Endothelial cell of umbilical vein (primary cell): ENCODE measurements around the gene SMARCAL1. TPM values are rescaled to one million over a fixed set of nuclear protein-coding genes. Genes with fewer than 3 reads are reported as not detected.

ENCODE experiments used
- BruUV-seq: library from RNA; stranded (reverse); fragments of 400-500 nt; replicated peaks from 2 replicates; lab custom pipeline; 2021; lab: Mats Ljungman, UMichigan
- CTCF ChIA-PET: fragments of 300-600, 350-600 bp; sonication (Branson Sonifier 250); formaldehyde crosslinking; loops from one replicate; lab custom pipeline; 2021; ENCODE audit warnings: antibody characterized with exemption, inconsistent platforms; lab: Charles Lee
- POLR2A ChIA-PET: fragments of 300-600, 350-600 bp; sonication (Branson Sonifier 250); formaldehyde crosslinking; loops from one replicate; lab custom pipeline; 2021; ENCODE audit warnings: antibody characterized with exemption, inconsistent platforms; lab: Charles Lee
- DNase-seq: peaks from one replicate; pipeline ENCODE4 v3.0.0-alpha.2; 2011; ENCODE audit warnings: low read depth, low spot score
- FAIRE-seq: peaks from 2 replicates; lab custom pipeline; 2011; peaks lifted over from hg19 to GRCh38; lab: Jason Lieb, UNC
- H2AFZ ChIP-seq: 2 replicates; pipeline ENCODE4 v1.6.0; 2012; ENCODE audit warnings: low read depth, low read length, control low read depth, inconsistent platforms
- H3K27ac ChIP-seq: 2 replicates; pipeline ENCODE4 v1.5.1; 2011; ENCODE audit warnings: low read depth, mild to moderate bottlenecking, control low read depth, low read length, moderate library complexity; ENCODE audit not compliant: insufficient read depth
- H3K27me3 ChIP-seq, 2 experiments: 2 replicates each; pipeline versions ENCODE4 v1.6.0 to v1.6.1; 2011; ENCODE audit warnings: low read length in 2 of 2, mixed read lengths in 1 of 2; ENCODE audit not compliant: control insufficient read depth in 2 of 2, insufficient read depth in 2 of 2
- H3K36me3 ChIP-seq, 2 experiments: 2 replicates in 1 of 2; 3 replicates in 1 of 2; pipeline ENCODE4 v1.5.1; 2011; ENCODE audit warnings: low read length in 2 of 2, mild to moderate bottlenecking in 1 of 2, moderate library complexity in 1 of 2; ENCODE audit not compliant: control insufficient read depth in 2 of 2, insufficient read depth in 2 of 2; ENCODE audit errors: extremely low read depth in 1 of 2
- H3K4me1 ChIP-seq: 3 replicates; pipeline ENCODE4 v1.5.1; 2011; ENCODE audit warnings: mild to moderate bottlenecking, low read length; ENCODE audit not compliant: control insufficient read depth, insufficient read depth; ENCODE audit errors: extremely low read depth
- H3K4me2 ChIP-seq: 2 replicates; pipeline ENCODE4 v1.6.1; 2011; ENCODE audit warnings: low read length, control low read depth, mixed read lengths; ENCODE audit not compliant: insufficient read depth
- H3K4me3 ChIP-seq, 3 experiments: fragments of 200-600 bp in 1 of 3; sonication (generic), shearing (Covaris generic) in 1 of 3; replicated peaks in 1 of 3; 2 replicates each; pipeline ENCODE4 v1.5.1; 2011 to 2016; ENCODE audit warnings: control low read depth in 3 of 3, low read length in 3 of 3, mild to moderate bottlenecking in 2 of 3, inconsistent platforms in 1 of 3, low read depth in 1 of 3, moderate library complexity in 1 of 3; ENCODE audit not compliant: insufficient read depth in 1 of 3
- H3K79me2 ChIP-seq: 2 replicates; pipeline ENCODE4 v1.6.0; 2012; ENCODE audit warnings: low read length, inconsistent platforms; ENCODE audit not compliant: control insufficient read depth, insufficient read depth
- H3K9ac ChIP-seq: replicated peaks from 2 replicates; pipeline ENCODE3; 2011; ENCODE audit warnings: low read length, control low read depth; ENCODE audit not compliant: insufficient read depth; ENCODE audit errors: extremely low read depth
- H3K9me1 ChIP-seq: replicated peaks from 3 replicates; pipeline ENCODE4 v1.6.0; 2011; ENCODE audit warnings: mild to moderate bottlenecking, low read length; ENCODE audit not compliant: control insufficient read depth, insufficient read depth; ENCODE audit errors: extremely low read depth
- H3K9me3 ChIP-seq: replicated peaks from 2 replicates; pipeline ENCODE4 v1.5.1; 2012; ENCODE audit warnings: low read length, inconsistent platforms; ENCODE audit not compliant: control insufficient read depth, insufficient read depth
- H4K20me1 ChIP-seq: replicated peaks from 2 replicates; pipeline ENCODE3; 2011; ENCODE audit warnings: mild to moderate bottlenecking, low read length; ENCODE audit not compliant: control insufficient read depth, insufficient read depth; ENCODE audit errors: extremely low read depth
- EZH2 ChIP-seq: IDR thresholded peaks from 2 replicates; pipeline ENCODE4 v1.6.1; 2012; ENCODE audit warnings: borderline replicate concordance, low read depth, mild to moderate bottlenecking, moderate library complexity, low read length, inconsistent platforms; ENCODE audit not compliant: severe bottlenecking
- FOS ChIP-seq: IDR thresholded peaks from 2 replicates; pipeline ENCODE4 v1.6.1; 2011; ENCODE audit warnings: mild to moderate bottlenecking, low read length, moderate library complexity, borderline replicate concordance; ENCODE audit not compliant: insufficient read depth
- GATA2 ChIP-seq: IDR thresholded peaks from 2 replicates; pipeline ENCODE4 v1.7.0; 2011; ENCODE audit warnings: low read depth, mild to moderate bottlenecking, moderate library complexity, mixed read lengths, low read length; ENCODE audit not compliant: insufficient read length, insufficient read depth
- JUN ChIP-seq: IDR thresholded peaks from 2 replicates; pipeline ENCODE4 v1.6.1; 2011; ENCODE audit warnings: borderline replicate concordance, low read depth; ENCODE audit not compliant: insufficient read length, insufficient read depth
- MYC ChIP-seq: IDR thresholded peaks from one replicate; pipeline ENCODE4 v1.6.1; 2011; ENCODE audit warnings: mild to moderate bottlenecking, low read depth, low read length
- POLR2A ChIP-seq: IDR thresholded peaks from 2 replicates; pipeline ENCODE4 v1.6.1; 2012; ENCODE audit warnings: low read depth, mild to moderate bottlenecking, control low read depth, low read length
- POLR2AphosphoS5 ChIP-seq: IDR thresholded peaks from 2 replicates; pipeline ENCODE4 v1.6.1; 2012; ENCODE audit warnings: low read depth, mild to moderate bottlenecking, control low read depth, low read length, moderate library complexity; ENCODE audit not compliant: insufficient read depth
- dilution Hi-C: fragments of 300-500 bp; cut with MboI; formaldehyde crosslinking; loops from one replicate; pipeline ENCODE4 v1.15.0; 2019; ENCODE audit warnings: low sequenced_read_pairs; ENCODE audit not compliant: extremely low pct_ligation_motif_present
- intact Hi-C: fragments of 100-400 bp; cut with micrococcal nuclease; formaldehyde crosslinking; loops from one replicate; pipeline ENCODE4 v1.10.0; 2022
- polyA plus RNA-seq, 4 experiments: library from polyadenylated mRNA; depleted of rRNA in 3 of 4; stranded (reverse) in 3 of 4; unstranded in 1 of 4; fragments of >200 nt; gene quantifications; 2 replicates each; pipeline versions ENCODE4 v1.2.1 to v1.2.3, GENCODE V29; 2011 to 2012; ENCODE audit warnings: missing spikeins in 1 of 4
- total RNA-seq: library from RNA; stranded (reverse); gene quantifications from 2 replicates; pipeline ENCODE4 v1.2.3, GENCODE V29; 2021
- TF ChIP-seq, protein P1 (sequence below), 2 donors: IDR thresholded peaks; 1 replicate in 1 of 2; 2 replicates in 1 of 2; pipeline ENCODE4 v1.5.1; 2011; ENCODE audit warnings: low read length in 2 of 2, mild to moderate bottlenecking in 2 of 2, moderate library complexity in 2 of 2, control low read depth in 1 of 2, inconsistent platforms in 1 of 2, low read depth in 1 of 2; ENCODE audit not compliant: insufficient read depth in 1 of 2; ENCODE audit errors: extremely low read depth in 1 of 2
- TF ChIP-seq, protein P2 (sequence below): IDR thresholded peaks from 2 replicates; pipeline ENCODE4 v1.6.1; 2011; ENCODE audit not compliant: insufficient read depth, insufficient read length

Gene SMARCAL1
- total and polyA plus RNA-seq, 2 donors (not counting 3 experiments of a cell fraction or from before 2014, with no cell fraction given) = 25.4 to 30.7 TPM

- DNase-seq (no peak), FAIRE-seq (no peak)
- H3K27ac ChIP-seq = no peak overlapping the region
- ChIA-PET CTCF (no interaction called here), POLR2A (no interaction called here)
- H3K4me3 ChIP-seq = no peak overlapping the region
- H3K4me2 ChIP-seq = no peak overlapping the region
- no peaks in the 10 kb centered on the region for H3K4me1 ChIP-seq
- H3K79me2 ChIP-seq = no peaks in the 10 kb centered on the region
- no peaks in the 10 kb centered on the region for H3K9me1 ChIP-seq
- TF ChIP-seq, protein P1, sequence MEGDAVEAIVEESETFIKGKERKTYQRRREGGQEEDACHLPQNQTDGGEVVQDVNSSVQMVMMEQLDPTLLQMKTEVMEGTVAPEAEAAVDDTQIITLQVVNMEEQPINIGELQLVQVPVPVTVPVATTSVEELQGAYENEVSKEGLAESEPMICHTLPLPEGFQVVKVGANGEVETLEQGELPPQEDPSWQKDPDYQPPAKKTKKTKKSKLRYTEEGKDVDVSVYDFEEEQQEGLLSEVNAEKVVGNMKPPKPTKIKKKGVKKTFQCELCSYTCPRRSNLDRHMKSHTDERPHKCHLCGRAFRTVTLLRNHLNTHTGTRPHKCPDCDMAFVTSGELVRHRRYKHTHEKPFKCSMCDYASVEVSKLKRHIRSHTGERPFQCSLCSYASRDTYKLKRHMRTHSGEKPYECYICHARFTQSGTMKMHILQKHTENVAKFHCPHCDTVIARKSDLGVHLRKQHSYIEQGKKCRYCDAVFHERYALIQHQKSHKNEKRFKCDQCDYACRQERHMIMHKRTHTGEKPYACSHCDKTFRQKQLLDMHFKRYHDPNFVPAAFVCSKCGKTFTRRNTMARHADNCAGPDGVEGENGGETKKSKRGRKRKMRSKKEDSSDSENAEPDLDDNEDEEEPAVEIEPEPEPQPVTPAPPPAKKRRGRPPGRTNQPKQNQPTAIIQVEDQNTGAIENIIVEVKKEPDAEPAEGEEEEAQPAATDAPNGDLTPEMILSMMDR (IDR thresholded peaks at IDR 0.05; ENCODE audit: extremely low read depth in 1 of 2, insufficient read depth in 1 of 2, low read depth in 1 of 2, low read length in 2 of 2) = no peak
- TF ChIP-seq FOS (no peak), EZH2 (no peak), MYC (no peak), GATA2 (no peak), JUN (no peak), POLR2A (no peak), POLR2AphosphoS5 (no peak)
- TF ChIP-seq, protein P2, sequence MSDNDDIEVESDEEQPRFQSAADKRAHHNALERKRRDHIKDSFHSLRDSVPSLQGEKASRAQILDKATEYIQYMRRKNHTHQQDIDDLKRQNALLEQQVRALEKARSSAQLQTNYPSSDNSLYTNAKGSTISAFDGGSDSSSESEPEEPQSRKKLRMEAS = no peak
- no peaks in the 10 kb centered on the region for H3K9me3 ChIP-seq
- BruUV-seq = no TSS peak
- no peaks in the 10 kb centered on the region for H3K27me3 ChIP-seq
- no peak overlapping the region for H2AFZ ChIP-seq
- dilution Hi-C loops = no loop called here
- no peaks in the 10 kb centered on the region for H4K20me1 ChIP-seq
- intact Hi-C loops = no loop called here
- H3K9ac ChIP-seq = no peak overlapping the region
- peaks cover 11 to 16% of the 10 kb centered on the region in 2 experiments for H3K36me3 ChIP-seq
Observed at GRCh38 chr2:216446343-216446742, 34.1 kb downstream of the SMARCAL1 start.
